HG02623 (cell line): Measurements from ENCODE around the gene RHOH.

Experiments used
- ATAC-seq: cut with Tn5 transposase; IDR thresholded peaks from one replicate; pipeline ENCODE4 v1.9.1; 2021; ENCODE audit warnings: moderate library complexity; ENCODE audit not compliant: unreplicated experiment

Gene RHOH

GRCh38 chr4:40187386-40187906 lies 9.4 kb upstream of the RHOH start:
- no peak for ATAC-seq

GRCh38 chr4:40190019-40190418 lies 6.8 kb upstream of the RHOH start:
- ATAC-seq, result no peak

- no peak for ATAC-seq
Observed at GRCh38 chr4:40190465-40190864, 6.4 kb upstream of the RHOH start.

GRCh38 chr4:40190880-40191815 lies 5.7 kb upstream of the RHOH start:
- ATAC-seq, result no peak

GRCh38 chr4:40192114-40193015 lies 4.5 kb upstream of the RHOH start:
- peak; percentile 44 for ATAC-seq

GRCh38 chr4:40193016-40193571 lies 3.7 kb upstream of the RHOH start:
- peak; percentile 27 for ATAC-seq

GRCh38 chr4:40193578-40193977 lies 3.3 kb upstream of the RHOH start:
- ATAC-seq, result no peak

GRCh38 chr4:40194602-40195161 lies 2.1 kb upstream of the RHOH start:
- no peak for ATAC-seq

GRCh38 chr4:40195182-40196177 lies 1.4 kb upstream of the RHOH start:
- ATAC-seq, result no peak

- no peak for ATAC-seq
Observed at GRCh38 chr4:40196272-40196671, 559 bp upstream of the RHOH start.

GRCh38 chr4:40197879-40198689 lies 1.3 kb downstream of the RHOH start:
- ATAC-seq, result no peak

GRCh38 chr4:40199179-40199670 lies 2.4 kb downstream of the RHOH start:
- ATAC-seq, result no peak

GRCh38 chr4:40199999-40200874 lies 3.4 kb downstream of the RHOH start:
- ATAC-seq, result peak; percentile 57

GRCh38 chr4:40200875-40201801 lies 4.3 kb downstream of the RHOH start:
- no peak for ATAC-seq

- no peak for ATAC-seq
Observed at GRCh38 chr4:40201898-40202297, 5.1 kb downstream of the RHOH start.

GRCh38 chr4:40202474-40202873 lies 5.6 kb downstream of the RHOH start:
- no peak for ATAC-seq
